HG03378 (cell line): ENCODE measurements around the gene HNRNPLL.
"Not testable (repeated sequence)": the region's sequence is repeated elsewhere in the genome, so short reads cannot be mapped to it uniquely, and the experiment has no call there.

Source experiments
- ATAC-seq: cut with Tn5 transposase; IDR thresholded peaks from one replicate; pipeline ENCODE4 v1.9.1; 2021; ENCODE audit warnings: mild to moderate bottlenecking, moderate library complexity; ENCODE audit not compliant: unreplicated experiment

Gene HNRNPLL

GRCh38 chr2:38557217-38557616, 45.5 kb downstream of the HNRNPLL start:
- ATAC-seq, result no peak

GRCh38 chr2:38556006-38556801, 46.5 kb downstream of the HNRNPLL start:
- ATAC-seq, result no peak

- ATAC-seq, result no peak
Measured at GRCh38 chr2:38554973-38555595, 47.6 kb downstream of the HNRNPLL start.

- no peak for ATAC-seq
Measured at GRCh38 chr2:38553554-38553953, 49.2 kb downstream of the HNRNPLL start.

- no peak for ATAC-seq
Measured at GRCh38 chr2:38552259-38552658, 50.5 kb downstream of the HNRNPLL start.

- ATAC-seq, result no peak
Measured at GRCh38 chr2:38551746-38552145, 51.0 kb downstream of the HNRNPLL start.

- ATAC-seq, result no peak
Measured at GRCh38 chr2:38551171-38551570, 51.6 kb downstream of the HNRNPLL start.

GRCh38 chr2:38549851-38550250, 52.9 kb downstream of the HNRNPLL start:
- no peak for ATAC-seq

- ATAC-seq, result no peak
Measured at GRCh38 chr2:38549071-38549704, 53.5 kb downstream of the HNRNPLL start.

- no peak for ATAC-seq
Measured at GRCh38 chr2:38547791-38548190, 54.9 kb downstream of the HNRNPLL start.

- no peak for ATAC-seq
Measured at GRCh38 chr2:38546585-38546984, 56.1 kb downstream of the HNRNPLL start.

GRCh38 chr2:38546064-38546463, 56.7 kb downstream of the HNRNPLL start:
- no peak for ATAC-seq

- not testable (repeated sequence) for ATAC-seq
Measured at GRCh38 chr2:38542248-38542631, 60.5 kb downstream of the HNRNPLL start.

GRCh38 chr2:38540580-38541286, 62.0 kb downstream of the HNRNPLL start:
- ATAC-seq, result no peak

- ATAC-seq, result no peak
Measured at GRCh38 chr2:38539086-38539485, 63.6 kb downstream of the HNRNPLL start.

GRCh38 chr2:38537937-38538525, 64.7 kb downstream of the HNRNPLL start:
- ATAC-seq, result no peak

GRCh38 chr2:38537296-38537695, 65.4 kb downstream of the HNRNPLL start:
- ATAC-seq, result not testable (repeated sequence)

GRCh38 chr2:38535744-38536506, 66.8 kb downstream of the HNRNPLL start:
- peak; percentile 36 for ATAC-seq

- no peak for ATAC-seq
Measured at GRCh38 chr2:38535404-38535743, 67.4 kb downstream of the HNRNPLL start.

- no peak for ATAC-seq
Measured at GRCh38 chr2:38534746-38535403, 67.9 kb downstream of the HNRNPLL start.
